Neural cell (in vitro differentiated cells): Measurements from ENCODE around the gene SLC6A9. TPM values are rescaled to one million over a fixed set of nuclear protein-coding genes. Genes with fewer than 3 reads are reported as not detected.

Experiments
- H2AFZ ChIP-seq: fragments of 200-600, 300-800 bp; sonication (generic), shearing (Covaris generic); 2 replicates; pipeline ENCODE4 v1.6.0; 2014; ENCODE audit warnings: low read depth, mild to moderate bottlenecking, antibody characterized with exemption, low read length, moderate library complexity
- H3F3A ChIP-seq: fragments of 200-600 bp; shearing (Covaris generic); 2 replicates; pipeline ENCODE4 v1.6.1; 2016; ENCODE audit warnings: mild to moderate bottlenecking, moderate library complexity, mixed read lengths, antibody characterized with exemption, low read length; ENCODE audit not compliant: insufficient read depth, poor library complexity, severe bottlenecking
- H3K27ac ChIP-seq: fragments of 200-600, 300-800 bp; sonication (generic), shearing (Covaris generic); 2 replicates; pipeline ENCODE4 v1.5.1; 2014; ENCODE audit warnings: mild to moderate bottlenecking, low read length, moderate library complexity
- H3K27me3 ChIP-seq: fragments of 300-800, 200-600 bp; sonication (generic), shearing (Covaris generic); 2 replicates; pipeline ENCODE4 v1.6.0; 2014; ENCODE audit warnings: mild to moderate bottlenecking, low read depth, low read length, moderate library complexity; ENCODE audit not compliant: insufficient read depth
- H3K36me3 ChIP-seq: fragments of 300-800, 200-600 bp; sonication (generic), shearing (Covaris generic); 2 replicates; pipeline ENCODE4 v1.5.1; 2014; ENCODE audit warnings: mild to moderate bottlenecking, antibody characterized with exemption, low read length, moderate library complexity; ENCODE audit not compliant: insufficient read depth
- H3K4me2 ChIP-seq: fragments of 300-800, 200-600 bp; sonication (generic), shearing (Covaris generic); 2 replicates; pipeline ENCODE4 v1.6.0; 2014; ENCODE audit warnings: mild to moderate bottlenecking, low read length
- H3K4me3 ChIP-seq: fragments of 300-800, 200-600 bp; sonication (generic), shearing (Covaris generic); 2 replicates; pipeline ENCODE4 v1.5.1; 2014; ENCODE audit warnings: mild to moderate bottlenecking, low read length, moderate library complexity
- H3K79me2 ChIP-seq: fragments of 200-600 bp; shearing (Covaris generic); replicated peaks from 2 replicates; pipeline ENCODE4 v1.6.0; 2014; ENCODE audit warnings: mild to moderate bottlenecking, low read length, moderate library complexity; ENCODE audit not compliant: insufficient read depth
- H3K9ac ChIP-seq: fragments of 300-800, 200-600 bp; sonication (generic), shearing (Covaris generic); 2 replicates; pipeline ENCODE4 v1.6.1; 2016; ENCODE audit warnings: mild to moderate bottlenecking, low read length, mixed read lengths
- H3K9me2 ChIP-seq: fragments of 200-600 bp; shearing (Covaris generic); 2 replicates; pipeline ENCODE4 v1.6.1; 2016; ENCODE audit warnings: mild to moderate bottlenecking, low read length, mixed read lengths; ENCODE audit not compliant: insufficient read depth
- H3K9me3 ChIP-seq: fragments of 200-600, 300-800 bp; sonication (generic), shearing (Covaris generic); 2 replicates; pipeline ENCODE4 v1.6.1; 2016; ENCODE audit warnings: mild to moderate bottlenecking, mixed run types, low read length, moderate library complexity, mixed read lengths
- H4K20me1 ChIP-seq: fragments of 200-600 bp; shearing (Covaris generic); 2 replicates; pipeline ENCODE4 v1.6.1; 2016; ENCODE audit warnings: mild to moderate bottlenecking, mixed run types; ENCODE audit not compliant: insufficient read depth
- CTCF ChIP-seq: fragments of 450-650 bp; IDR thresholded peaks from 2 replicates; pipeline ENCODE4 v1.5.1; 2014; ENCODE audit warnings: antibody characterized with exemption, mild to moderate bottlenecking, moderate library complexity; ENCODE audit not compliant: poor library complexity, severe bottlenecking
- EP300 ChIP-seq: fragments of 450-650 bp; conservative IDR thresholded peaks from 2 replicates; pipeline ENCODE4 v1.6.1; 2014; ENCODE audit warnings: antibody characterized with exemption, mild to moderate bottlenecking, moderate library complexity; ENCODE audit not compliant: poor library complexity, severe bottlenecking
- EZH2 ChIP-seq: fragments of 200-600, 300-800 bp; shearing (Covaris generic), sonication (generic); IDR thresholded peaks from 2 replicates; pipeline ENCODE4 v1.6.1; 2014; ENCODE audit warnings: antibody characterized with exemption, low read length, borderline replicate concordance, mild to moderate bottlenecking; ENCODE audit not compliant: insufficient read depth, poor library complexity, severe bottlenecking
- MXI1 ChIP-seq: fragments of 450-650 bp; conservative IDR thresholded peaks from 2 replicates; pipeline ENCODE4 v1.6.1; 2014; ENCODE audit warnings: antibody characterized with exemption, mild to moderate bottlenecking; ENCODE audit not compliant: poor library complexity, severe bottlenecking
- POLR2AphosphoS5 ChIP-seq: IDR thresholded peaks from 2 replicates; pipeline ENCODE4 v1.6.1; 2012
- RAD21 ChIP-seq: fragments of 450-650 bp; conservative IDR thresholded peaks from 2 replicates; pipeline ENCODE4 v1.6.1; 2014; ENCODE audit warnings: antibody characterized with exemption, mild to moderate bottlenecking, moderate library complexity
- REST ChIP-seq: IDR thresholded peaks from 2 replicates; pipeline ENCODE4 v1.6.1; 2012; ENCODE audit warnings: borderline replicate concordance
- SMC3 ChIP-seq: fragments of 450-650 bp; conservative IDR thresholded peaks from 2 replicates; pipeline ENCODE4 v1.6.1; 2014; ENCODE audit warnings: antibody characterized with exemption, mild to moderate bottlenecking, moderate library complexity; ENCODE audit not compliant: poor library complexity
- TAF1 ChIP-seq: IDR thresholded peaks from 2 replicates; pipeline ENCODE4 v1.6.1; 2012; ENCODE audit warnings: low read depth
- polyA plus RNA-seq: library from polyadenylated mRNA; depleted of rRNA; stranded (reverse); fragments of >200 nt; gene quantifications from 2 replicates; pipeline ENCODE4 v1.2.3, GENCODE V29; 2014

Gene SLC6A9
- polyA plus RNA-seq, 1 donor from 2014 or later: 1.3 TPM

- H3K79me2 ChIP-seq: no peaks in the 10 kb centered on the region
- H4K20me1 ChIP-seq: no peaks in the 10 kb centered on the region
- H3K27ac ChIP-seq: no peak overlapping the region
- TF ChIP-seq REST (no peak), MXI1 (no peak), EP300 (no peak), POLR2AphosphoS5 (no peak), RAD21 (no peak), TAF1 (no peak), CTCF (no peak), EZH2 (no peak), SMC3 (no peak)
- no peaks in the 10 kb centered on the region for H3K9me3 ChIP-seq
- no peaks in the 10 kb centered on the region for H3K36me3 ChIP-seq
- no peak overlapping the region for H3K4me2 ChIP-seq
- H3K9ac ChIP-seq: no peak overlapping the region
- no peak overlapping the region for H3K4me3 ChIP-seq
- H3K27me3 ChIP-seq: no peaks in the 10 kb centered on the region
- H3F3A ChIP-seq: no peaks in the 10 kb centered on the region
- no peak overlapping the region for H2AFZ ChIP-seq
- H3K9me2 ChIP-seq: no peaks in the 10 kb centered on the region
Measured at GRCh38 chr1:44049839-44050238, 18.6 kb upstream of the SLC6A9 start.

- no peaks in the 10 kb centered on the region for H3K36me3 ChIP-seq
- no peaks in the 10 kb centered on the region for H3K27me3 ChIP-seq
- no peak overlapping the region for H3K27ac ChIP-seq
- H3K9me3 ChIP-seq: no peaks in the 10 kb centered on the region
- H3F3A ChIP-seq: no peaks in the 10 kb centered on the region
- H3K9ac ChIP-seq: no peak overlapping the region
- TF ChIP-seq EP300 (no peak), REST (no peak), SMC3 (no peak), MXI1 (no peak), EZH2 (no peak), POLR2AphosphoS5 (no peak), TAF1 (no peak), CTCF (no peak), RAD21 (no peak)
- no peaks in the 10 kb centered on the region for H4K20me1 ChIP-seq
- no peak overlapping the region for H2AFZ ChIP-seq
- H3K4me2 ChIP-seq: no peak overlapping the region
- no peaks in the 10 kb centered on the region for H3K9me2 ChIP-seq
- no peaks in the 10 kb centered on the region for H3K79me2 ChIP-seq
- no peak overlapping the region for H3K4me3 ChIP-seq
Measured at GRCh38 chr1:44048532-44049215, 17.4 kb upstream of the SLC6A9 start.
